Astrocyte (in vitro differentiated cells and primary cell): ENCODE data around the gene SLFN5.

Experiments
- CTCF ChIP-seq: IDR thresholded peaks from 2 replicates; pipeline ENCODE4 v1.5.1; 2011; ENCODE audit warnings: low read depth, mild to moderate bottlenecking, inconsistent platforms, low read length, moderate library complexity; ENCODE audit not compliant: insufficient read depth
- EZH2 ChIP-seq: IDR thresholded peaks from 2 replicates; pipeline ENCODE4 v1.6.1; 2012; ENCODE audit warnings: mild to moderate bottlenecking, low read length, inconsistent platforms; ENCODE audit not compliant: insufficient read depth

GRCh38 chr17:35244341-35245195 is 1.7 kb downstream of the SLFN5 start:
- TF ChIP-seq CTCF, result no peak
- no peak for TF ChIP-seq EZH2
